H9 (cell line): ENCODE data around the gene INPP5A. TPM values are rescaled to one million over a fixed set of nuclear protein-coding genes. Genes with fewer than 3 reads are reported as not detected.

ENCODE experiments used
- DNase-seq: peaks from one replicate; pipeline ENCODE4 v3.0.0-alpha.2; 2017
- H2AFZ ChIP-seq: one replicate; pipeline ENCODE4 v1.6.1; 2013; ENCODE audit warnings: mild to moderate bottlenecking, low read length, control low read depth, moderate library complexity
- H2AK5ac ChIP-seq: 2 replicates; pipeline ENCODE4 v1.6.1; 2013; ENCODE audit warnings: low read length, control low read depth, mixed read lengths; ENCODE audit not compliant: insufficient read length
- H2BK120ac ChIP-seq: one replicate; pipeline ENCODE4 v1.6.1; 2013; ENCODE audit warnings: low read depth, mild to moderate bottlenecking, low read length, control low read depth, inconsistent platforms; ENCODE audit not compliant: poor library complexity, severe bottlenecking
- H2BK12ac ChIP-seq: 2 replicates; pipeline ENCODE4 v1.6.1; 2013; ENCODE audit warnings: low read length, control low read depth, mixed read lengths, low read depth; ENCODE audit not compliant: insufficient read length
- H2BK15ac ChIP-seq: 2 replicates; pipeline ENCODE4 v1.6.1; 2013; ENCODE audit warnings: low read depth, low read length, control low read depth
- H2BK20ac ChIP-seq: one replicate; pipeline ENCODE4 v1.6.1; 2013; ENCODE audit warnings: low read depth, mild to moderate bottlenecking, low read length, control low read depth, inconsistent platforms; ENCODE audit not compliant: poor library complexity, severe bottlenecking
- H2BK5ac ChIP-seq: 2 replicates; pipeline ENCODE4 v1.6.1; 2013; ENCODE audit warnings: low read length, control low read depth, mixed read lengths; ENCODE audit not compliant: insufficient read length
- H3K14ac ChIP-seq: 2 replicates; pipeline ENCODE4 v1.6.1; 2013; ENCODE audit warnings: low read length, control low read depth; ENCODE audit not compliant: insufficient read depth
- H3K18ac ChIP-seq: 2 replicates; pipeline ENCODE4 v1.6.1; 2013; ENCODE audit warnings: low read depth, mild to moderate bottlenecking, mixed read lengths, low read length, control low read depth; ENCODE audit not compliant: insufficient read length
- H3K23ac ChIP-seq: 2 replicates; pipeline ENCODE4 v1.6.1; 2013; ENCODE audit warnings: low read length, control low read depth, mixed read lengths, low read depth; ENCODE audit not compliant: insufficient read length
- H3K23me2 ChIP-seq: 2 replicates; pipeline ENCODE4 v1.6.1; 2013; ENCODE audit warnings: low read depth, mild to moderate bottlenecking, mixed read lengths, low read length, control low read depth; ENCODE audit not compliant: insufficient read length, poor library complexity, severe bottlenecking
- H3K27ac ChIP-seq: 2 replicates; pipeline ENCODE4 v1.5.1; 2013; ENCODE audit warnings: low read length, control low read depth, mixed read lengths, low read depth; ENCODE audit not compliant: insufficient read length
- H3K27me3 ChIP-seq: 2 replicates; pipeline ENCODE4 v1.6.1; 2013; ENCODE audit warnings: low read length, control low read depth, inconsistent platforms; ENCODE audit not compliant: insufficient read depth
- H3K4ac ChIP-seq: 2 replicates; pipeline ENCODE4 v1.6.1; 2013; ENCODE audit warnings: low read depth, mild to moderate bottlenecking, control low read depth, inconsistent platforms, low read length, moderate library complexity
- H3K4me1 ChIP-seq: 2 replicates; pipeline ENCODE4 v1.6.1; 2013; ENCODE audit warnings: low read length, control low read depth, inconsistent platforms; ENCODE audit not compliant: insufficient read depth
- H3K4me2 ChIP-seq: 2 replicates; pipeline ENCODE4 v1.6.1; 2013; ENCODE audit warnings: low read length, control low read depth, mixed read lengths; ENCODE audit not compliant: insufficient read length, insufficient read depth
- H3K56ac ChIP-seq: 2 replicates; pipeline ENCODE4 v1.6.1; 2013; ENCODE audit warnings: low read depth, mild to moderate bottlenecking, mixed read lengths, low read length, control low read depth; ENCODE audit not compliant: insufficient read length
- H3K79me1 ChIP-seq: 2 replicates; pipeline ENCODE4 v1.6.1; 2013; ENCODE audit warnings: low read depth, mild to moderate bottlenecking, moderate library complexity, low read length, control low read depth, inconsistent platforms; ENCODE audit not compliant: insufficient read depth, poor library complexity, severe bottlenecking
- H3K79me2 ChIP-seq: 2 replicates; pipeline ENCODE4 v1.6.1; 2013; ENCODE audit warnings: low read length, control low read depth, inconsistent platforms; ENCODE audit not compliant: insufficient read depth
- H3K9ac ChIP-seq: 2 replicates; pipeline ENCODE4 v1.6.1; 2013; ENCODE audit warnings: low read length, control low read depth, mixed read lengths; ENCODE audit not compliant: insufficient read length; ENCODE audit errors: extremely low read depth
- H3K9me3 ChIP-seq: one replicate; pipeline ENCODE4 v1.6.1; 2013; ENCODE audit warnings: low read depth, low read length, inconsistent platforms; ENCODE audit not compliant: control insufficient read depth
- H3T11ph ChIP-seq: one replicate; pipeline ENCODE4 v1.6.1; 2013; ENCODE audit warnings: mild to moderate bottlenecking, low read length, control low read depth, inconsistent platforms
- H4K20me1 ChIP-seq: one replicate; pipeline ENCODE4 v1.6.1; 2013; ENCODE audit not compliant: control insufficient read depth, insufficient read length, insufficient read depth
- H4K5ac ChIP-seq: 2 replicates; pipeline ENCODE4 v1.6.1; 2013; ENCODE audit warnings: low read depth, mild to moderate bottlenecking, mixed read lengths, low read length, control low read depth; ENCODE audit not compliant: insufficient read length
- H4K8ac ChIP-seq: replicated peaks from 2 replicates; pipeline ENCODE4 v1.6.1; 2013; ENCODE audit warnings: low read length, control low read depth, mixed read lengths, low read depth; ENCODE audit not compliant: insufficient read length
- H4K91ac ChIP-seq: 2 replicates; pipeline ENCODE4 v1.6.1; 2013; ENCODE audit warnings: low read depth, mild to moderate bottlenecking, moderate library complexity, mixed read lengths, low read length, control low read depth; ENCODE audit not compliant: insufficient read length
- H3K27ac Mint-ChIP-seq, 3 experiments: 2 replicates in 2 of 3; 3 replicates in 1 of 3; pipeline ENCODE4 v1.8.0; 2020 to 2021; ENCODE audit warnings: mixed read lengths in 3 of 3, mild to moderate bottlenecking in 1 of 3, moderate library complexity in 1 of 3
- H3K27me3 Mint-ChIP-seq: 2 replicates; pipeline ENCODE4 v1.8.0; 2021; ENCODE audit warnings: low read depth, mild to moderate bottlenecking, moderate library complexity, mixed read lengths
- H3K36me3 Mint-ChIP-seq, 3 experiments: 2 replicates in 2 of 3; 3 replicates in 1 of 3; pipeline ENCODE4 v1.8.0; 2020 to 2021; ENCODE audit warnings: low read depth in 3 of 3, mixed read lengths in 3 of 3; ENCODE audit not compliant: insufficient read depth in 1 of 3
- H3K4me1 Mint-ChIP-seq, 2 experiments: 2 replicates each; pipeline ENCODE4 v1.8.0; 2020; ENCODE audit warnings: mixed read lengths in 2 of 2
- H3K4me3 Mint-ChIP-seq, 2 experiments: 2 replicates in 1 of 2; 3 replicates in 1 of 2; pipeline ENCODE4 v1.8.0; 2020 to 2021; ENCODE audit warnings: mild to moderate bottlenecking in 2 of 2, mixed read lengths in 2 of 2, moderate library complexity in 1 of 2
- H3K9me3 Mint-ChIP-seq, 2 experiments: 2 replicates in 1 of 2; 3 replicates in 1 of 2; pipeline ENCODE4 v1.8.0; 2020; ENCODE audit warnings: mild to moderate bottlenecking in 2 of 2, mixed read lengths in 2 of 2, moderate library complexity in 1 of 2
- CTCF ChIP-seq: fragments of 200-600 bp; sonication (generic); conservative IDR thresholded peaks from 3 replicates; pipeline ENCODE4 v1.8.0; 2021; ENCODE audit warnings: antibody characterized with exemption, mild to moderate bottlenecking
- WGBS: extraction: QIAGEN DNeasy Blood & Tissue Kit; methylation state at CpG from one replicate; pipeline ENCODE4 v1.1.7; 2013; ENCODE audit warnings: missing lambda C conversion rate, low lambda C conversion rate, mixed read lengths; ENCODE audit not compliant: insufficient read length; ENCODE audit errors: extremely low coverage; 5-methylcytosine and 5-hydroxymethylcytosine counted together
- total RNA-seq: library from RNA; stranded (reverse); gene quantifications from 2 replicates; pipeline ENCODE4 v1.2.1, GENCODE V29; 2021

INPP5A gene
- total RNA-seq, 1 experiment from 2014 or later, result 17.7 TPM

- no peaks in the 10 kb centered on the region for H3K27me3 ChIP-seq
- no peak overlapping the region for H3T11ph ChIP-seq
- no peak overlapping the region for H2BK5ac ChIP-seq
- no peak overlapping the region for H3K27ac Mint-ChIP-seq
- no peak overlapping the region for H3K4ac ChIP-seq
- H2AK5ac ChIP-seq, result no peak overlapping the region
- no peaks in the 10 kb centered on the region for H3K23me2 ChIP-seq
- H4K20me1 ChIP-seq, result no peaks in the 10 kb centered on the region
- H3K79me1 ChIP-seq, result no peaks in the 10 kb centered on the region
- H2BK120ac ChIP-seq, result no peak overlapping the region
- no peak for DNase-seq
- WGBS, result no CpG with 5 or more reads among the region's 11 CpGs
- no peak overlapping the region for H3K4me2 ChIP-seq
- H3K9me3 Mint-ChIP-seq, result peaks cover 0 to 6% of the 10 kb centered on the region in 2 experiments; a peak in 3 of 5 replicates
- H3K56ac ChIP-seq, result no peak overlapping the region
- H3K36me3 Mint-ChIP-seq, result no peaks in the 10 kb centered on the region; a peak in 2 of 7 replicates
- H2BK20ac ChIP-seq, result no peak overlapping the region
- peaks cover 4% of the 10 kb centered on the region for H3K27me3 Mint-ChIP-seq
- H3K4me1 Mint-ChIP-seq, result peaks cover 0 to 6% of the 10 kb centered on the region in 2 experiments; a peak in 2 of 4 replicates
- no peak overlapping the region for H3K4me3 Mint-ChIP-seq
- no peak overlapping the region for H4K5ac ChIP-seq
- no peak for TF ChIP-seq CTCF
- no peak overlapping the region for H2BK15ac ChIP-seq
- H3K23ac ChIP-seq, result no peak overlapping the region
- no peaks in the 10 kb centered on the region for H3K9me3 ChIP-seq
- H4K91ac ChIP-seq, result no peak overlapping the region
- no peak overlapping the region for H4K8ac ChIP-seq
- H3K4me1 ChIP-seq, result no peaks in the 10 kb centered on the region
- H3K14ac ChIP-seq, result no peak overlapping the region
- H2BK12ac ChIP-seq, result no peak overlapping the region
- H3K18ac ChIP-seq, result no peak overlapping the region
- H2AFZ ChIP-seq, result no peak overlapping the region
- H3K79me2 ChIP-seq, result no peaks in the 10 kb centered on the region
- no peak overlapping the region for H3K27ac ChIP-seq
- no peak overlapping the region for H3K9ac ChIP-seq
These were observed 262.3 kb downstream of the INPP5A start for GRCh38 chr10:132799865-132800264.
